Thyroid gland (tissue), 4 donors: ENCODE measurements around the gene CCDC197.

Source experiments
- CTCF ChIP-seq, 6 experiments: fragments of 200-600 bp in 3 of 6; fragments of 450-650 bp in 3 of 6; sonication (generic) in 3 of 6; IDR thresholded peaks; one replicate each; pipeline ENCODE4 v1.5.1; 2016 to 2019; ENCODE audit warnings: antibody characterized with exemption in 6 of 6, mild to moderate bottlenecking in 2 of 6, inconsistent platforms in 1 of 6, moderate library complexity in 1 of 6
- POLR2A ChIP-seq, 2 donors: fragments of 450-650 bp; IDR thresholded peaks; one replicate each; pipeline ENCODE4 v1.6.1; 2017; ENCODE audit warnings: antibody characterized with exemption in 2 of 2, mild to moderate bottlenecking in 2 of 2, moderate library complexity in 1 of 2

- TF ChIP-seq POLR2A (IDR thresholded peaks at IDR 0.05): no peak
- TF ChIP-seq CTCF (IDR thresholded peaks at IDR 0.05): no peak
Observed at GRCh38 chr14:93957751-93958566, 39.1 kb upstream of the CCDC197 start.
